NCI-H345 treated with DMSO at 0.1 percent for 48 hours (cell line): ENCODE data around the gene DNMT3A.
A peak's percentile ranks its signal among the peaks of the same experiment; 100 is the strongest.

Experiments used
- DNase-seq: peaks from one replicate; lab custom pipeline; 2025; ENCODE audit not compliant: unreplicated experiment; lab: John Stamatoyannopoulos, UW

DNMT3A gene

DNA sequence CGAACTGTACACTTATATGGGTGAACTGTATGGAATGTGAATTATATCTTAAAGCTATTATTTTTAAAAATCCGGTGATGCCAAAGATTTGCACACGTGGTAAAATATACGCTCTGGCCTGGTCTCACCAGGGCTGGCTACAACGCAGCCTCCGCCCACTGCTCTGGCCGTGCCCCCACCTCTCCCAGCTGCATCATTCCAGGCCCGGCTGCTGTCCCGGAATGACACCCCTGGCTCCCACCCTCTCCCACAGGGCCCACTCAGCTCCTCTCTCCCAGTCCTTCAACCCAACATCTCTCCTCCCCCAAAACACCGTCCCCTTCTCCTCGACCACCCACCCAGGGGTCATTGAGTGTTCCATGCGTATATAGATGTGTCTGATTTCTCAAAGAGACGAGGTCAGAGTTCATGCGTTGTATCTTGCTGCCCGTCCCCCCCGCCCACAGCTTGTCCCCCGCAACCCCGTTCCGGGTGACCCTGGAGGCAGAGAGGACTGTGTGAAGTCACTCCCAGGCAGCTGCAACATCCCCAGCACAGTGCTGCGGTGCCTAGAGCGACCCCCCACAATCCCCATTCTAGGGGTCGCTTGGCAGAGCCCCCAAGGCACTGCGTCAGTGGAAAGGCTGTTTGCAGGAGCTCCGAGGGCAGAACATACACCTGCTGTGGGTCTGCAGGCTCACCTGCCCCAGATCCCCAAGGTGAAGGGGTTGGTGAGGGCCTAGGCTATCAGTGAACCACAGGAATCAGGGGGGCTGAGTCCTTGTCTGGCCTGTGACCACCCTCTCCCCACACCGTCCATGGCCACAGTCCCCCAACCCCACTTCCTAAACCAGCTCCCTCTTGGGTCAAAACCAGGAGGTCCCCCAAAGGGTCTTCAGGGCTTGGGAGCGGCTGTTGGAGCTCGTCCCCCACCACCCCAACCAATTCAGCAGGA is 13.3 kb downstream of the DNMT3A start:
- DNase-seq, result no peak

DNA sequence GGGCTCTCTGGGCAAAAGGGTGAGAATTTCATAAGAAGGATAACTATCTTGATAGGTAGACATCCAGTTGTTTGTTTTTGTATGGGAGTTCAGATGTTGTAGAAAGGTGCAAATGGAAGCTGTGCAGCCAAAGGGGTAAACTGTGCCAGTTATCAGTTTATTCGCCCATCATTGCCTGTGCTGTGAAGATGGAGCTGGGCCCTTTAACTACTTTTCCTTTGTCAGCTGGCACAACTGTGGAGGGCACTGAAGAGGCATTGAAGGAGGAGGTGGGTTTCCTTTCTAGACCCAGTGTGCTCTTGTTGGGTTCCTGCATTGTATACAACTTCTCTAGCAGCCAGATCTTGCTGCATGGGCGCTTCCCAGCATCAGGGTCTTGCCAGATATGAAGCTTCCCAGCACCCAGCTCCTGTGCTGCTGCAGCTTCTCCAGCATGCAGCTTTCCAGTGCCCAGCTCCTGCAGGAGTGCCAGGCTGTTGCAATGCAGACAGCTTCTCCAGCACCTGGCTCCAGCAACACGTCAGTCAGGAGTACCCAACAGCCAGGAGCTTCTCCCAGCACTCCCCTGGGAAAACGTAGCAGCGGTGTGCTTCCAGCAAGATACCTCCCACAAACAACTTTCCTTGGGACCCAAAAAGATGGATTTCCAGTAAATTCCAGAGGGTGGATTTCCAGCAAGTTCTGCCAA is 15.3 kb downstream of the DNMT3A start:
- no peak for DNase-seq

DNA sequence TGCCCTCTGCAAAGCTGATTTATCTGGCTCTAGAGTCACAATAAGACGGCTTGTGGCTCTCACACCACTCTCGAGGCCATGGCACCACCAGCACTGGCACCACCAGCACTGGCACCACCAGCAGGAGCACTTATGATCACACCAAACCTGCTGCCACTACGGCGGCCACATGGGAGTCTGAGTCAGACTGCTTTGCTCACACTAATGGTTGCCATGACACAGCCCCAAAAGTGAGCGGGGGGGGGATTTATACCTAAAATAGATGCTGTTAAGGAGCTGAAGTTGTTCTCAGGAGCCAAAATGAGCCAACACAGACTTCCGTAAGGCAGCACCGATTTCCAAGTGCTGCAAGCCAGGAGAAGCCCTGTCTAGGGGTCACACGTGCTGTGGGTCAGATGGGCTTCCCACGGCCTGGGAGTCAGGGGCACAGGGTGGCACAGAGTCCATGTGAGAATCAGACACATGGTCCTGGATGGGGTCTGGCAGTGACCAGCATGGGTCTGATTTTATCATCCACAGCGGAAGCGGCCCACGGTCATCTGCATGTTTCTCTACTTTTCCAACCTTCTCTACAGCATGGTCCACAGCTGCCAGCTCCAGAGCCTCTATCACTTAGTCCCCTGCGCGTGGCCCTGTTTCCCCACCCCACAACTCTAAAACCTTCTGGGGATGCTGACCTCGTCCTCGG is 16.7 kb downstream of the DNMT3A start:
- no peak for DNase-seq

DNA sequence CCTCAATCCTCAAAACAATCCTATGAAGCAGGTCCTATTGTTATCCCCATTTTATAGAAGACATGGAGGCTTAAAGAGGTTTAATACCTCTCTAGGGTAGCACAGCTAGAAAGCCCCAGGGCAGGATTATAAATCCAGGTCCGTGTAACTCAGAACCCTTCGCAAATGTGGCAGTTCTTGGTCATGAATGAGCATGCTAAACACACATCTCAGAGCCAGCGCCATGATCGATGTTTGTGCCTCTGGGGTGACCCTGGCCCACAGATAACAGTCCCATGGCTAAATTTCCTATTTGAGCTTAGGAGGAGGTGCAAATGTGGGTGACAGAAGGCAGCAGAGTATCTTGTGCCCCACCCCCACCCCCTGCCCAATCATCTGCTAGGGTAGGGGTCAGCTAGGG is 17.5 kb downstream of the DNMT3A start:
- DNase-seq, result no peak

DNA sequence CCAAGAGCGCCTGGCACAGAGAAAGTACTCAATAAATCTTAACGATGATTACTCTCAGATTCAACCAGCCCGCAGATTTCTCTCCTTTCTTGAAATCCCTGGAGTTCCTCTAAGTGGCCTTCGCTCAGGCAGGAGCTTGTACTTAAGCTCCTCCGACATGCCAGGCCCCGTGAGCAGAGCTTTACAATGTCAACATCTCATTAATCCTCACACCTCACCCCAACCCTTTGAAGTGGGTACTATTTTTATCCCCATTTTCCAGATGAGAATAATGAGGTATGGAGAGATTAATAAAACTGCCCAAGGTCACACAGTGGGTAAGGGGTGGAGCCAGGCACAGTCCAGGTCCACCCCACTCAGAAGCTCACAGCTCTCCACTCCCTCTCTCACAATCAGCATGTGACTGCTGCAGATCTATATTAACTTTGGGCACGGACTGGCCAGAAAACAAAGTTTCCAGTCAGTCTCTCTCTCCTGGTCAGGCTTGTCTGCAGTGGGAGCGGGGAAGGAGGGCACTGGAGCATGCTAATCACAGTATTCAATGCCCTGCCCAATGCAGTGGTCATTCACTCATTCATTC is 18.0 kb downstream of the DNMT3A start:
- no peak for DNase-seq

DNA sequence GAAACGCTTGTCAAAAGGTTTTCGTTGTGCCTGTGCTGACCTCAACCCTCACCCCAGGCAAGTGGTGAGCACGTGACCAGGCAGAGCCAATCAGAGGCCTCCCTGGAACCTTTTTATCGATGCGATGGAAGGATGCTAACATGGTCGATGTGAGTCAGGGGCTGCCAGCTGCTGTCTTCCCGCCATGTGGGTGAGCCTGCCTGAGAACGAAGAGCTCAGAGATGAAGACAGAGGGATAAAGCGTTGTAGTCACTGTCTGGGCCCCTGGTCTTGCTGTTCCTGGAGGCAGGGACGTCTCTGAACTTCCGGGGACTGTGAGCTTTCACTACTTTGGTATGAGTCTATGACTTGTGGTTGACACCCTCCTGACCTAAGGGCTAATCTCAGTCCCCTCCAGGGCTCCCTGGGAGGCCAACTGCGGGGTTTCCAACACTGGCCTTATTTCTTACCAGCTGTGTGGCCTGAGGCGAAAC is 18.6 kb downstream of the DNMT3A start:
- DNase-seq, result no peak

DNA sequence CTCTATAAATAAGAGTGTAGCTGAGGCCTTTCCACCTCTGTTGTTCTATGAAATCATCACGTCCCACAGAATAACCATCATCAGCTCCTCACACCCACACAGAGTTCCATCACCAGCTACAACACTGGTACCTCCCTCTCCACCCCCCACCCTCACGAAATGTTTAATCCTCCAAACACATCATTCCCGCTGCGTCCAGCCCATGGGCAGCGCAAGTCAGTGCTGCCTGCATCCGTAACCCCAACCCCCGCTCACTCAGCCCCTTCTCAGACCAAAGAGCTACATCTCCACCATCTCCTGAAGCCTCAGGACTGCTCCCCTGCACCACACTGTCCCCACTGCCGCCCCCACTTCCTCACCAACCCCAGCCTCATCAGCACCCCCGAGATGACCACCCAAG is 19.4 kb downstream of the DNMT3A start:
- no peak for DNase-seq

DNA sequence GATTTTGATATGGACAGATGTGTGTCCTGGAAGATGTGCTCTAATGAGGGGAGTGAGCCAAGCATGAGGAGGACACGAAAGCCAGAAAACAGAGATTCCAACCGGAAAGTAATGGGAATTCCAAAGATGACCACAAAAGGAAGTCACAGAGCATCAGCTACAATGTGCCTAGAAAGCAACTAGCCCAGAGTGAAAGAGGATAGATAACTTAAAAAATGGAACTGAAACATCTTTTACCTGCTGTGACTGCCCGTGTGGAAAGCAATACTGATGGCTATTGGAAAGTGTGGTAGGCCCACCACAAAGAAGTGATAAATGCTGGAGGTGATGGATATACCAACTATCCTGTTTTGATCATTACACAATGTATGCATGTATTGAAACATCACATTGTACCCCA is 21.6 kb downstream of the DNMT3A start:
- no peak for DNase-seq

DNA sequence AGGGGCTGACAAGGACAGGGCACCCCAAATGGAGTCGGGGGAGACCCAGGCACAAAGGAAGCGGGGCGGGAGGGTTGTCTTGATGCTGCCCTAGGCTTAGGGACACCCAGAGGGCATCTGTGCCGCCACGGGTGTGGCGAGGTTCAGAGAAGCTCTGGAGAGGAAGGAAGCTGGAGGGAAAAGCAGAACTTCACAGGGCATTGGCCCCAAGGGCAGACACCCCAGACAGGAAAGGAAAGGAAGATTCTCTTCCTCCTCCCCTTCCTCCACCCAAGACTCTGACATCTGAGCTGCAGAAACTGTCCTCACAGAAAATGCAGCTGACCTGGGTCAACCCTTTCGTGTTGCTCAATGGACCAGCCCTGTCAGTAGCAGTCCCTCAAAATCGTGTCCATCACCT is 25.6 kb downstream of the DNMT3A start:
- DNase-seq, result no peak

DNA sequence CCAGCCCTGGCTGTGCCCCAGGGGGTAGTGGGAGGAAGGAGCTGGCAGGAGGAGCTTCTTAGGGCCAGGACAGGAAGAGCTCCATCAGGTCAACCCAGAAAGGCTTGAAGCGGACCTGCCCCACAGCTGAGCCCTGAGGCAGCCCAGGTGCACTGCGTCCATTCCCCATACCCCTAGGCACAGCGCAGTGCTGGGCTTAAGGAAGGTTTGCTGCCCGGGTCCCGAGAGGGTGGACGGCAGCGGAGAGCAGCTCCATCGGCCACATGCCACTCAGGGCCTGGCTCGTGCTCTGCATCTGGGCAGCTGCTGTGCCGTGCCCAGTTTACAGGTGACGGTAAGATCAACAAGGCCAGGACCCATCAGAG is 26.4 kb downstream of the DNMT3A start:
- no peak for DNase-seq

DNA sequence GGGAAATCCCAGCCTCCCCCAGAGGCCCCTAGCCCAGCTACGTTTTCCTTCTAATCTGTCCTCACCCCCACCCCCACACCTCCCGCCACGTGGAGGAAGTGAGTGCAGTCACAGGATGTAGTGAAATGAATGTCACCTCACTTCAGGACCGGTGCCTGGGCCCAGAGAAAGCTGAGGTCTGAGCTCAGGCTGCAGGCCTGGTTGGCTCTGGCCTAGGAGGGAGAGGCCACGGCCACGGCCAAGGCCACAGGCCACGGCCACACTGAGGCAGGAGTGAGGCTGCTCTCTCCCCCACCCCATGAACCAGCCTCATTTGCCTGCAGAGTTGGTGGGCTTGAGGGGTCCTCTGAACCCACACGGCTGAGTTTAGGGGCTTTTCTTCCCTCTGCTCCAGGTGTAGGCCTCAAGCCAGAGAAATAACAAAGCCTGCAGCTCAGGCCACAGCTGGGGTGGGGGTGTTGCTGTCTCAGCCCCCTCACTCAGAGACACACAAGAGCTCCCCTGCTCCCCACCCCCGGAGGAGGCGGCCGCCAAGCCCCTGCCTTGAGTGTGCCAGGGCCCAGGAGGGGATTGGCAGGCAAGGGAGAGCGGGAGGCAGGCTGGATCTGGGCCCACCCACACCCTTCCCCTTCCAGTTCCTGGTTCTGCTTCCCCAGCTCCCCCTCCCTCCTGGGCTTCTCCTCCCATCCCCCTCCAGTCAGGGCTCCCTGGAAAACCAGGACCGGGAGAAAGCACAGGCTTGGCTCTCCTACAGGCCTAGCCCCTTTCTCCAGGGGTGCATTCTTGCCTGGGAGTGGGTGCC is 27.0 kb downstream of the DNMT3A start:
- DNase-seq, result no peak

DNA sequence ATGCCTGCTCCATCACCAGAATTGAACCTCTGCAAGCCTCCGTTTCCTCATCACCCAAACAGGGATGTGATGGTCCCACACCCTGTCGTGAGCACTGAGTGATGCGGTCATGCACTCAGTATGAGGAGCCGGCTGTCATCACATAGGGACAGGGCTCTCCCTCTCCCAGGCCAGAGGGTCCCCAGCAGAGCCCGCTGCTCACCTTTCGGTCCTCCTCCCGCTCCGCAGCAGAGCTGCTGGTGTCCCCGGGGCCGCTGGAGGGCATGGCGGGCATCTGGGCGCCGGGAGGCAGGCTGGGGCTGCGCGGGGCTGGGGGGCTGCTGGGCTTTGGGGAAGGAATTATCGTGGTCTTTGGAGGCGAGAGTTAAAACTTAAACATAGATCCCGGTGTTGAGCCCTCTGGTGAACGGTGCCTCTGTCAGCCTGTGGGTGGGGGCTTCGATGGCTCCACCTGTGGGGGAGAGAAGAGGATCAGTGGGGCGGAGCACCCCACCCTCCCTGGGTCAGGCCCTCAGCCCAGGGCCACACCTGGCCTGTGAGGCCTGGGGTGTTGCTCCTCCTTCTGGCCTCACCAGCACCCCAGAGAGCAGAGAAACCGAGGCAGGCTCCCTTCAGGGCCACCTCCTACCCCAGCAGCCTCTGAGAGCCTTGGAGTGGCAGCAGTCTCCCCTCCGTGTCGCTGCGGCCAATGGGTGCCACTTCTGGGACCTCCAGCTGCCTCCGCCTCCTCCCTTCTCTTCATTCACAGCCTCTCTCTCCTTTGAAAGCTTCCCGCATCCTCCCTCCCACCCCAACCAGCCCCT is 27.8 kb downstream of the DNMT3A start:
- no peak for DNase-seq

DNA sequence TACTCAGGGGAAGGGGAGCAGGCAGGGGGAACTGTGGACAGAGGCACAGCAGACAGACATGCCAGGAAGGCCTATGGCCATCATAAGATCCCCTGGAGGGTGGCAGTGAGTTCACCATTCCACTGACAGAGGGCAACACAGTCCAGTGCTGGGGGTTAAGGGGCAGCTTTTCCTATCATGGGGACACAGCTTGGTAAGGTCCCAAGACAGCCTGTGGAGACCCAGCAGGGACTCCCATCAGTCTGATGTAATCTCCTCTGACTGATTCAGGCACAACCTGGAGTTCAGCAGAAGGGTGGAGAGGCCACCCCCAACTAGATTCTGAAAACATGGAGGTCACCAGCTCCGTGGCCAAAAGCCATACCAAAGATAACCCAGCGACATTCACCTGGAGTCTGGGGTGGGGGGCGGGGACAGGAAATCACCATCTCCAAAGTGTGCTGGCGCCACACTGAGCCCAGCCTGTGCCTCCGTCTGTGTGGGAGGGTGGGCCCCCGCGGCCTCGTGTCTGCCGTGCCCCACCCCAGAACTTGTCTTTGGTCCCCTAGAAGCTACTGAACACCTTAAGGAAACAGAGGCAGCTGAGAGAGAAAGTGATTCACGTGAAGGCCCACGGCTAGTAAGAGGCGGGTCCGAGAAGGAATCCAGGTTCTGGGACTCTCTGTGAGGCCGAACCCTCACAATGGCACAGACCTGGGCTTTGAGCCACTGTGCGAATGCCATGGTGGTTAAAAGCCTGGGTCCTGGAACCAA is 28.6 kb downstream of the DNMT3A start:
- DNase-seq, result no peak

DNA sequence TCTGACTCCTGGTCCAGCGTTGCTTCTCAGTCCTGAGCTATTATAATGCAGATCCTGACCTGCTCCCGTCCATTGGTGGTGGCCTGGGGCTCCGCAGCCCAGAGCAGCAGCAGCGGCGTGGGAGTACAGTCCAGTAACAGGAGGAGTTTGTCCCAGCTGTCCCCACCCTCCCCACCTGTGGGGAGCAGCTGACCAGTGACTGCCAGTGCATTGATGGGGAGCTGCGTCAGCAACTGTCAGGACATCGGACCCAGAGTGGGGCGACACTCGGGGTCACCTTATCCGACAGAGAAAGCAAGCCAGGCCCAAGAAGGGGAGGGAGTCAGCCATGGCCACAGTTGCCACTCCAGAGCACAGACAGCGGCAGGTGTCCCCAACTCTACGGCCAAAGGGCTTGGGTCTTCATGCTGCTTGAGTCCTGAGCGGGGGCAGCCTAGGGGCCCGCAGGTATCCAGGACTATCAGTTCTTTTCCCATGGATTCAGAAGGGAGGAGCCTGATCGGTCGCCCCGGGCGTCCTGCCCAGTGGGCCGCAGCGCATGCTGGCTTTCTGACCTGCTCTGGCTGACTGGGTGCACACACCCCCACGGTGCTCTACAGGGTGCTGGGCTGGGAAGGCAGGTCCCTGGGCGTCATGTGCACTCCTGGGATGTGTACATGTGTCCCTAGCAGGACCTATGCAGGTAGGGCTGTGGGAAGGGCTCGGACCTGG is 29.7 kb downstream of the DNMT3A start:
- no peak for DNase-seq

DNA sequence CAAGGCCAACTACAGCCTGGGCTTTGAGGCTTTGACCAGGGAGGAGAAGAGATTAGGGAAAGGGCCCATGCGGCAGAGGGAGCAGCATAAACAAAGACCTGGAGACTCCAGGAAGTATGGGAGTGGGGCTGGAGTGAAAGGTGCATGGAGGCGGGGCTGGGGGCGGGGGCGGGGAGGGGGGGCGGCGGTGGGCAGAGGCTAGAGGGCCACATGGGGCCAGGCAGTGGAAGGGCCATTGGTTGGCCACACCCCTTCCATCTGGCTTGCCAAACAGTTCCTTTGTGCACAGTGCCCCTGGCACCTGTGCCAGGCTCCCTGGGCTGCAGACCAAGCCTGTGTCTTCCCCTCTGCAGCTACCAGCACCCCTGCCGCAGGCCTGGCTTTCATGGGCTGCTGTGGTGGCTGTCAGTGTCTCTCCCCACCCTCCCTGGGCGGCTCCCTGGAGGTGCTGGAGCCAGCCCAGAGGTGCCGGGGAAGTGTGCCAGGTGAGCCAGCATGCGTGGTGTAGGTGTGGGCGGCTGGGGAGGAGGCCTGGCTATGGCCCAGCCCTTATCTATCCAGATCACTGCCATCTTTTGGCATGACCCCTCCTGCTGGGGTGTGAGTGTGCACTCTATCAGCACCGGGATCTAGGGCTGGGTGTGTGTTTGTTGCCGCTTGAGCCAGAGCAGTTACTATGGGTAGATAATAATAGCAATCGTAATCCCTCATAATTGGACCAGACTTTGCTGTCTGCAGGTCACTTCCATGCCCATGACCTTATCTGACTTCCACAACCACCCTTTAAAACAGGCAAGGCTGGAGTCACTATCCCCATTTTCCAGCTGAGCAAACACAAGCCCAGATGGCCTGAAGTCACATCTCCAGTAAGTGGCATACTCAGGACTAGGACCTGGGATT is 30.5 kb downstream of the DNMT3A start:
- peak; percentile 93 for DNase-seq

DNA sequence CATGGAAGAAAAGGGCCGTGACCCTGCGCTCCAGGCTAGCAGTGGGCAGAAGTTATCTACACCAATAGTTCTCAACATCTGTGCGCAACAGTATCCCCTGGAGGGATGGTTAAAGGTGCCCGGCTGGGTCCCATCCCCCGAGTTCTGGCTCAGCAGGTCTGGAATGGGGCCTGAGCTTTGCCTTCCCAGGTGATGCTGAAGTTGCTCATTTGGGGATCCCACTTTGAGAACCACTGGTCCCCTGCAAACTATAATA is 31.1 kb downstream of the DNMT3A start:
- DNase-seq, result no peak

DNA sequence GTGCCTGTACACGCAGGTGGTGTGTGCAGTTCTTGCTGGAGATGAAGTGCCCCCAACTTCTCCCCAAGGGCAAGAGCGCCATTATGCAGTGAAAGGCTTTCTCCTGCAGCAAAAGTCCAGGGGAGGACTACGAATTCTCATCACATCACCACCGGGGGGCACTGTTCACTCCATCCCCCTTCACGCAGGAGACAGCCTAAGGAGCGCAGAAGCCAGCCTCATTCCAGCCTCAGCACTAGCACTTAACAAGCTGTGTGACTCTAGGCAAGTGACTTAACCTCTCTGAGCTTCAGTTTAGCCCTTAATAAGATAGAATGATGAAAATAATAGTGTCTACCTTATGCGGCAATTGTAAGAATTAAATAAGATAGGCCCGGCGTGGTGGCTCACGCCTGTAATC is 32.3 kb downstream of the DNMT3A start:
- DNase-seq, result peak; percentile 25

DNA sequence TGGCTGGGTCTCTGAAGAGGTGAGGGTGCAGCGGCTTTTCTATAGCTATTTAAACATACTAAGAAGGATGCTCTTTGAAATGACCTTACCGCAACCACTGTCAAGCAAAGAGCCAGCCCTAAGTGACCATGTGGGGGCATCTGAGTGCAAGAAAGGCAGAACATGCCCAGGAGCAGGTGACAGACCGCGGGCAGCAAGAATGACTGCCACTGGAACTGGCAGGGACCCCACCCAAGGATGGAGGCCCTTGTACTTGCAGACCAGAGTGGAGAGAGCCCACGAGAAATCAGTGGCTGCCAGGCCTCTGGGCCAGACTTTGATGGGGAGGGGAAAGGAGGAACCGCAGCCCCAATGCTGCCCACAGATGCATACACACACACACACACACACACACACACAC is 33.1 kb downstream of the DNMT3A start:
- no peak for DNase-seq
